Mucosa of stomach (tissue), 1 donor: ENCODE data around the gene SDSL.

Experiments
- H3K27me3 ChIP-seq: one replicate; pipeline ENCODE4 v1.7.0; 2013; ENCODE audit warnings: mild to moderate bottlenecking, low read length; ENCODE audit not compliant: control insufficient read depth, insufficient read depth
- H3K36me3 ChIP-seq: one replicate; pipeline ENCODE4 v1.7.0; 2013; ENCODE audit warnings: low read length; ENCODE audit not compliant: control insufficient read depth, insufficient read depth
- H3K4me1 ChIP-seq: one replicate; pipeline ENCODE4 v1.7.0; 2013; ENCODE audit warnings: mild to moderate bottlenecking, low read length; ENCODE audit not compliant: control insufficient read depth, insufficient read depth
- H3K4me3 ChIP-seq: one replicate; pipeline ENCODE4 v1.7.0; 2013; ENCODE audit warnings: low read length
- H3K9ac ChIP-seq: one replicate; pipeline ENCODE4 v1.7.0; 2013; ENCODE audit warnings: mild to moderate bottlenecking, low read length, moderate library complexity
- H3K9me3 ChIP-seq: one replicate; pipeline ENCODE4 v1.7.0; 2013; ENCODE audit warnings: mild to moderate bottlenecking, low read length, moderate library complexity; ENCODE audit not compliant: control insufficient read depth
- donor health status: Pancreatic carcinoma.

The SDSL gene

GRCh38 chr12:113462117-113462774 is 40.1 kb downstream of the SDSL start:
- Histone ChIP-seq H3K9me3 (no peaks in the 10 kb centered on the region), H3K9ac (no peak overlapping the region), H3K4me3 (no peak overlapping the region), H3K36me3 (no peaks in the 10 kb centered on the region), H3K27me3 (peaks cover 62% of the 10 kb centered on the region), H3K4me1 (peaks cover 13% of the 10 kb centered on the region)

GRCh38 chr12:113462998-113463745 is 41.0 kb downstream of the SDSL start:
- H3K9ac ChIP-seq = no peak overlapping the region
- peaks cover 71% of the 10 kb centered on the region for H3K27me3 ChIP-seq
- no peak overlapping the region for H3K4me3 ChIP-seq
- H3K9me3 ChIP-seq = no peaks in the 10 kb centered on the region
- H3K36me3 ChIP-seq = no peaks in the 10 kb centered on the region
- H3K4me1 ChIP-seq = peaks cover 13% of the 10 kb centered on the region

GRCh38 chr12:113463746-113464451 is 41.7 kb downstream of the SDSL start:
- no peaks in the 10 kb centered on the region for H3K36me3 ChIP-seq
- H3K27me3 ChIP-seq = peaks cover 78% of the 10 kb centered on the region
- H3K9me3 ChIP-seq = no peaks in the 10 kb centered on the region
- H3K4me3 ChIP-seq = no peak overlapping the region
- H3K4me1 ChIP-seq = peaks cover 13% of the 10 kb centered on the region
- H3K9ac ChIP-seq = no peak overlapping the region

- no peak overlapping the region for H3K9ac ChIP-seq
- no peaks in the 10 kb centered on the region for H3K9me3 ChIP-seq
- peaks cover 13% of the 10 kb centered on the region for H3K4me1 ChIP-seq
- H3K27me3 ChIP-seq = peaks cover 83% of the 10 kb centered on the region
- no peaks in the 10 kb centered on the region for H3K36me3 ChIP-seq
- H3K4me3 ChIP-seq = no peak overlapping the region
Observed at GRCh38 chr12:113464452-113464775, 42.2 kb downstream of the SDSL start.

- Histone ChIP-seq H3K4me3 (no peak overlapping the region), H3K9me3 (no peaks in the 10 kb centered on the region), H3K36me3 (no peaks in the 10 kb centered on the region), H3K27me3 (peaks cover 85% of the 10 kb centered on the region), H3K9ac (no peak overlapping the region), H3K4me1 (peaks cover 13% of the 10 kb centered on the region)
Observed at GRCh38 chr12:113464852-113465719, 42.9 kb downstream of the SDSL start.

- Histone ChIP-seq H3K36me3 (no peaks in the 10 kb centered on the region), H3K4me1 (peaks cover 13% of the 10 kb centered on the region), H3K9me3 (no peaks in the 10 kb centered on the region), H3K4me3 (no peak overlapping the region), H3K27me3 (peaks cover 92% of the 10 kb centered on the region), H3K9ac (no peak overlapping the region)
Observed at GRCh38 chr12:113465808-113466453, 43.8 kb downstream of the SDSL start.

- H3K27me3 ChIP-seq = peaks cover 95% of the 10 kb centered on the region
Observed at GRCh38 chr12:113466454-113467141, 44.4 kb downstream of the SDSL start.

GRCh38 chr12:113467142-113467501 is 44.9 kb downstream of the SDSL start:
- no peaks in the 10 kb centered on the region for H3K9me3 ChIP-seq
- H3K36me3 ChIP-seq = no peaks in the 10 kb centered on the region
- no peak overlapping the region for H3K9ac ChIP-seq
- no peak overlapping the region for H3K4me3 ChIP-seq
- peaks cover 13% of the 10 kb centered on the region for H3K4me1 ChIP-seq
- H3K27me3 ChIP-seq = peaks cover 99% of the 10 kb centered on the region

More at GRCh38 chr12:113466454-113467141, 44.4 kb downstream of the SDSL start:
- H3K9me3 ChIP-seq = no peaks in the 10 kb centered on the region
- H3K4me1 ChIP-seq = peaks cover 13% of the 10 kb centered on the region
- no peak overlapping the region for H3K4me3 ChIP-seq
- H3K9ac ChIP-seq = no peak overlapping the region
- H3K36me3 ChIP-seq = no peaks in the 10 kb centered on the region

- Histone ChIP-seq H3K9me3 (no peaks in the 10 kb centered on the region), H3K4me1 (peaks cover 8% of the 10 kb centered on the region), H3K9ac (no peak overlapping the region), H3K4me3 (no peak overlapping the region), H3K27me3 (peaks cover 100% of the 10 kb centered on the region), H3K36me3 (no peaks in the 10 kb centered on the region)
Observed at GRCh38 chr12:113467502-113468364, 45.6 kb downstream of the SDSL start.

- peaks cover 6% of the 10 kb centered on the region for H3K4me1 ChIP-seq
- H3K36me3 ChIP-seq = no peaks in the 10 kb centered on the region
- peaks cover 100% of the 10 kb centered on the region for H3K27me3 ChIP-seq
- H3K9ac ChIP-seq = no peak overlapping the region
- no peaks in the 10 kb centered on the region for H3K9me3 ChIP-seq
- no peak overlapping the region for H3K4me3 ChIP-seq
Observed at GRCh38 chr12:113468365-113469223, 46.4 kb downstream of the SDSL start.
